Effector CD4-positive, alpha-beta T cell (primary cell): ENCODE measurements around the gene KCNJ2.

ENCODE experiments used
- DNase-seq: peaks from one replicate; pipeline ENCODE4 v3.0.0-alpha.2; 2020

KCNJ2 gene

DNA sequence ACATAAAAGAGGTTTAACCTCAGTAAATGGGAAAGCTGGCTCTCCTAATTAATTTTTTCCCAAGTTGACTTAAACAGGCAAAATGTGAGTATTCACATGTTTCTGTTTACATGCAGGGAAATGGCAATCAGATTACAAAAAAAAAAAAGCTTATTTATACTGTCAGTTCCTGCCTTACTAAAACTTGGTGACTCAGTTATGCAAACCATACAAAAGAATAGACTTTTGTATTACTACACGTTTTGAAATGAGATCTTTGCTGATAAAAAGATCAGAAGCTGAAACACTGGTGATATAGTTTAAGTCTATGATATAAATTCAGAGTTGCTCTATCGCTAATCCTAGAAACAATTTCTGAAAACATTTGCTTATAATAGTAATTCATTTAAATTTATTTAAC is 9.4 kb upstream of the KCNJ2 start:
- DNase-seq = no peak

DNA sequence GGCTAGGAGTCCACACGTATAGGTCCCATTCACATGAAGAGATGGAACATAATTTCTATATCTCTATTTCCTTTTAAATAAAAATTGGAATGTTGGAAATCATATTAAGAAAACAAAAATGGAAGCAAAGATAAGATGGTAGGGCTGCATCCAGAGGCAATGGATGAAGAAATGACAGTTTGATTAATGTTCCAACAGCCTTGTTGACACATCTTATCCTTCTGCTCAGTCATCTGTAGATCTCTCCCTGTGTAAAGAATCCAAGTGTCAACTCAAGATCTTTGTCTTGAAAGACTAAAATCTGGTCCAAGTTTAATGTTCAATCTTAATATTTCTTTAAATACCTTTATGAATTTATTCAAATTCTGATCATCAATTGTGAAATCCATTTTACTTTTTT is 7.8 kb upstream of the KCNJ2 start:
- DNase-seq = no peak

DNA sequence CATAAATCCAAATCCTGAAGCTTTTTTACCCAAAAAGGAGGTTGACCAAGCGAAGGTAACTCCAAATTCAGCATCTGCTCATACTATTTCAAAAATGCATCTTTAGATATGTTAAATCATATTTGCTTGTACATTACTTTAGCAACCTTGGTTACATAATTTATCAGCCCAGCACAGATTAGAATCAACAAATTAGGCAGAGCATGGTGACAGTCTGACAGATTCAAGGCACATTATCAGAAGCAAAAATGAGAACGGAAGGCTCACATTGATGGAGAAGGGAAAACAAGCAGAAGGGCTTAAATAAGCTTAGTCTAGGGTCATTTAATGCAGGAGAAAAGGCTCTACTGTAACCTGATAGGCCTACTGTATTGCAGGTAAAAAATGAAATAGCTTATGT is 3.9 kb upstream of the KCNJ2 start:
- DNase-seq = no peak

DNA sequence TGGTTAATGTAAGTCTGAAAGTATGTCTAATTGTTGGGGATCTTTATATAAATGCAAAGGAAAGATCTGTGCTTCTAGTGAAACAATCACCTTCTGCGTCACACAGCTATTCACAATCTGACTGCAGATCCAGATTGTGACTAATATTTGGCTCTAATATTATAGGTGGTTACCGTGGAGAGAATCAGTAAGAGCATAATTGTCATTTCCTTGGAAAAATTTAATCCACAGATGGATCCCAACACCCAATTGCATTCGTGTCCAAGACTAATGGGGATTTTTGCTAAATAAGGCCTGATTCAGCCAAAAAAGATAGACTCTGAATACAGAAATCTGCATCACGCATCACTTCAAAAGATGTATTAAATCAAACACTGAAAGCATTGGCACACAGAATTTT is 2.7 kb upstream of the KCNJ2 start:
- no peak for DNase-seq

DNA sequence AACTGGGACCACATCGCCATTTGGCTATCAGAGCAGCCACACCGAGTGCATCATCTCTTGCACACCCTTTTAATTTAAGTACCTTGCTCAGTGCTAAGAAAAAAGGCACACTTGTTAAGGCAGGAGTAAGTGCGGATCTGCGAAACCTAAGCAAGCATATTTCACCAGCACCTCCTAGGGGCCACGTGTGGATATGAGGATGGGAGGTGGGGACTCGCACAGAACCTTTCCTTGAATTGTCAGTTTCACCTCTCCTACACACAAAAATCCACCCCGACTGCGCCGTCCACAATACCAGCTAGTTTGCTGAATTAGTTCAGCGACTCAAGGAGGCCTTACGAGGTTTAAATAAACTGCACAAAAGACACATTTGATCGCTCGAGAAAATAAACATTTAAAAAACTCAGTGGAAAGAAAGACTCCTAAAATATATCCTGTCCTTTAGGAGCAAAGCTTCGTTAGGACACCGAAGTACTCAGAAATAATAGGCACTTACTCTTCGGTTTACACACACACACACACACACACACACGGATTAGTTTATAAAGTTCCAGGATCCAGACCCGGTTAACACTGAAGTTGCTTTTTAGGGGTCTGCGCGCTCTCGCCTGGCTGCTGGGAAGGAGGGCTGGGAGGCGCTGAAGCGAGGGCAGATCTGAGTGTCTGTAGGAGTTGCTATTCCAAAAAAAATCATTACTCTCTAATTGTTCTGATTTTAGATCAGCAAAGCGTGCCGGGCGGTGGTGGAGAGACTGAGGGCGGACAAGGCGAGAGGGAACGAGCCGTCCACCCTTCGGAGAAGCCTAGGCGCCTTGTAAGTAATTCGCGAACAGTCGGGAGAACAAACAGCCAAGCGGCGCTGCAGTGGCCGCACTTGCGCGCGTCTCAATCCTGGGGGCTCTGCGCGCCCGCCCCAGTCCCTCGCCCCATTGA is 1.0 kb upstream of the KCNJ2 start:
- DNase-seq = no peak

DNA sequence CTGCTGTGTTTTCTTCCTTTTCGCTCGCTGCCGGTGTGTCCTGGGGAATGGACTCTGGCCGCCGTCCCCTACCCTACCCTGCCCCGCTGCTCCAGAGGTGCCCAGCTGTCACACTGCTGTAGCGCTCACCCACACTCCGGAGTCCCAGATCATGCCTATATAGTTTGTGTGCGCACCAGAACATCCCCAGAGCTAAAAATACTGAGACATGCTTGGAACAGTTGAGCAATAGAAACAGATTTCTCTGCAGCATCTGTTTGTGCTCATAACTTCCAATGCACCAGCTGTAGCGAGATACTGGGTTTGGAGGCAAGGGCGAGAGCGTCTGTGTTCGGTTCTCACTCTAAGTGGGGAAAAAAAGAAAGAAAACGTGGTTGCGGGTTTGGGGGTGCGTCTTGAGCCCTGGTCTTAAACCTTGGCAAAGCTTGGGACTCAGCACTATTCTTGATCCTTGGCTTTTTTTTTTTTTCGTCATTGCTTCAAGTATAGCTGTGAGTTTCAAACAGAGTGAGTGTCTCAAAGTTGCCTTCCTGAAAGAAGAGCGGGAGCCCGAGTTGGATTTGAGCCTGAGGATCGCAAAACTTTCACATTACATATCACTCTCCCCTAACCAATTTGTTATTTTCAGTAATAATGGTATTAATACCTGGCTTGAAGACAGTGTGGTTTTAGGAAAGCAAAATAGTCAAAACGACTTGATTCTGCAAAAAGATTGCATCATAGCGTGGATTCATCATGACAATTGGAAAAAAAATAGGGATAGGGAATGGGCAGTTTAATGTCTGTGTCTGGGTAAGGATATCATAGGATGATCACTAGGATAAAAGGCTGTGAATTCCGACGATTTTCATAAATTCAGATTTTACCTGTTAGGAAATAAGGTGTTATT is 621 bp downstream of the KCNJ2 start:
- DNase-seq = no peak

DNA sequence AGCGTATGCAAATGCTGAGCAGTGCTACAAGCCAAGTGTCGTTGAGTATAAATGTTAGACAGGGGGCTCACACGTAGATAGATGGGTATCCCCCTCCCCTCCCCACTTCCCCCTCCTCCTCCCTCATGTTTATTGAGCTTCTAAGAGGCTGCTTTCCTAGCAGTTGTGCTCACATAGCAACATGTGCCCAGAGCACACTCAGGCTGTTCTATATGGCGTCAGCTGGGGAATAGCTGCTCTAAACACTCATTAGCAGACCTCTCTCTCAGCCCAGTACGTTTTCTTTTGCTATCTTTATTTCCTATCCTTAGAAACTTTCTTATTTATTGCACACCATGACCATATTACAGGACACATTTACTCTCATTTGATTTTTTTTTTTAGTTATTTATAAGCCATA is 1.8 kb downstream of the KCNJ2 start:
- DNase-seq = no peak

DNA sequence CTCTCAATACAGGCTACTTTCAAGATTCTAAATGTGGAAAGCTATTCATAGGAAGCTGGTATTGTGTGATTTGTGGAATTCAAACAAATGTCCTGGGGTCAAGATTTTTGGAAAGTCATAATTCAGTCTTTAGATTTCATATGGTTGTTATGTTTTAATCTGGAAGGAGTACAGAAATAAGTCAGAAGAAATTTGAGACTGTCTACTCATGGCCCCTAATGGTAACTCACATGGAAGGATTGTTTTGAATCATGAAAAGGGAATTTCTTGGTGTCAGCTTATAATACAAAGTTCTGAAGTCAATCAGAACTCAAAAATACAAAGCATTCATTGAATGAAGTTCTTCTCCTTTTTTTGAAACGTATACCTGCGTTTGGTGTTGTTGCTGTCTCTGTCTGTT is 3.1 kb downstream of the KCNJ2 start:
- no peak for DNase-seq

DNA sequence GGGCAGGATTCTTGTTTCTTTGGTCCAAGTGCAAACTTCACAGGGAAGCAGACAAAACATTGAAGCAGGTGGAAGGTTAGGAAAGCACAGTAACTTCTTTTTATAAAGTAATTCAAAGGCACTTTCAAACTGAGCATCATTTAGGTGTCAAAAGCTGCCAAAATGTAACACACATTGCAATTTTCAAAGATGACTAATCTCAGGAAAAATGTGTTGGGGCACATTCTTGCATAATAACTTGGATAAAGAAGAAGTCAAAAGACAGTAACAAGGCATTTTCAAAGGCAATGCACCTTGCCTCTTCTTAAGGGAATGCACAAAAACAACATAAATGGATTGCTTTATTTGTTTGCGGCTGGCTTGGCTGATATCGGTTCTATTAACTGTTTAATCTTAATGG is 3.6 kb downstream of the KCNJ2 start:
- no peak for DNase-seq

DNA sequence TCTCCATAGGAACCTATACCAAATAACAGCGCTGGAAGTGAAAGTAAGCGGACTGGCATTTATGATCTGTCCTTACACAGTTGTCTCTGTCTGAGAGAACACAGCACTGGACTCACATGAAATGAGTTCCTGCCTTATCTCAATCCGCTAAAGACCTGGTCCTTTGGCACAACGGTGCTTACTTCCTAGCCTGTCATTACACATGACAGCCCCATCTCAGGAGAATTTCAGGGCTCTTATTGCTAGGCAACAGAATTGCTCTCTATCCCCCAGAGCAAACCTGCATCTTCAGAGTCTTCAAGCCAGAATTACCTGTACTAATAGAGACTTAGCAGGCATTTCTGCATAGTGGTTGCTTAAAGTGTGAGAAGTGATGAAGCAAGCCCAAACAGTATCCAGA is 4.3 kb downstream of the KCNJ2 start:
- DNase-seq = no peak

DNA sequence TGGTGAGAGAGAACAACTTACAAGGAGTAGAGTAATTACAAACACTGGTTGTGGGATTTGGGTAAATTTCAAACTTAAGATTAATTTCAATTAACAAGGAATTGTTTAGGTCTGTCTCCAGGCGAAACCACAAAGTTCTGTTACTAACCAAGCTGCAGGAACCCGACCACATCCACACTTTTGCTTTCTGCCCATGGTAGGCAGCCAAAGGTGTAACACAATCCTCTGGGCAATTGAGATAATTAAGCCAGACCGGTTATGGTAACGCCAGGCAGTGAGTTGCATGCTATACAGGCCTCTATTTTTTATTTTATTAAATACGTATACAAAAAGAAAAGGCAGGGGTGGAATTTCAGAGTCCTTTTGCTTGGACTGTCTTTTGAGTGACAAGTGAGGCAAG is 12.0 kb downstream of the KCNJ2 start:
- DNase-seq = no peak

DNA sequence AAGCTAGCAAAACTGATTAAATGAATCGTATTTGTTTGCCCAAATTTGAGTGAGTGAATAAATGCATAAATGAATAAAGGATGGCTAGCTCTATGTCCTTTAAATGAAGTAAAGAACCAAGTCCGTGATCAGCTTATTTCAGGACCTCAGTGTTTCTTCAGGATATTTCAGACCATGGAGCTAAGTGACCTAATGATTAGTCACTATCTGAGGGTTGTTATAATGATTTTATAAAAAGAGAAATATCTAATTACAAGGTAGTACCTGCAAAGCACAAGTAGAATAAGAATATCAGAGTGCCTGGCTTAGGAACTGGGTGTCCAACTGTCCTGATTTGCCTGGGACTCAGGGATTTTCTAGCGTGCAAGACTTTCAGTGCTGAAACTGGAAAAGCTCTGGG is 12.5 kb downstream of the KCNJ2 start:
- DNase-seq = no peak

DNA sequence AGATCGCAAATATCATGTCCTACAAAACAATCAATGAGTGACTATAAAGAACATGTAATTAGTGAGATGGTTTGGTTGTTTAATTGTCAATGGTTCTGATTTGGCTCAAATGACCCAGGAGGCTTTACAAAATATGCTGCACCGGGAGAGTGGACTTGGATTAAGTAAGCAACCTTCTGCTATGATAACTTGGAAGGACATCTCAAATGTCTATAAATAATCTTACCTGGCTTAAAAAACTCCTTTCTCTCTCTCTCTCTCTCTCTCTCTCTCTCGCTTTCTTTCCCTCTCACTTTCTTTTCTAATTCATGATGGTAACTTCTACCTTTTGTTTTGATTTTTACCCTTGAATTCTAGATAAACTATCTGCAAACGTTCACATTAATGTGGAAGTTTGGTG is 14.2 kb downstream of the KCNJ2 start:
- DNase-seq = no peak

DNA sequence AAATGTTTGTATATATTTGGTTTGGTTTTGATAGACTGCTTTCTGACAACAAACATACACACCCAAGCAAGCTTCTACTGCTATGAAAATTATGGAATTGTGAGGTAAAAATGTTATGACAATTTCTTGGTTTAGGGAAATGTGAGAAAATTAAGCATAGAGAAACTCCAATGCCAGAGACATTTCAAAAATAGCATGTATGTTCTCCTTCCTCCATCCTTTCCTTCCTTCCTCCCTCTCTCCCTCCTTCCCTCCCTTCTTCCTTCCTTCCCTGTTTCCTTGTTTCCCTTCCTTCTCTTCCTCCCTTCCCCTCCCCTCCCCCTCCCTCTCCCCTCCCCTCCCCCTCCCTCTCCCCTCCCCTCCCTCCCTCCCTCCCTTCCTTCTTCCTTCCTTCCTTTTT is 14.9 kb downstream of the KCNJ2 start:
- no peak for DNase-seq

DNA sequence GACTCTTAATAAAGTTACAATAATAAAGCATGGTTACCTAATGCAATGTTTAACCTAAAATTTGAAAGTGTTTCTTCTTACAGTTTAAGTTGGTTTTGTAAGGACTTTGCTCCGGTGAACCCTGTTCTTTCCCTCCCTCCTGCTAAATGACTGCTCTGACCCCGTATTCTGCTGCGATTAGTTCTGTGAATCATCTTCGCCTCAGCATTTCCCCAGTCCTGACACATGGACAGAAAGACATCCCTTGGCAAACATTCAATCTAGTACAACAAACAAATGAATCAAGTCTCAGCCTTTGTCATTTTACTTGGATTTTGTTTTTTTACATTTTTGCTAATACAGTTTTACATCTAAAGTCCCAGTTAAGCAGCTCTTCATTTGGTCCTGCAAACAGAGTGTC is 15.4 kb downstream of the KCNJ2 start:
- no peak for DNase-seq

DNA sequence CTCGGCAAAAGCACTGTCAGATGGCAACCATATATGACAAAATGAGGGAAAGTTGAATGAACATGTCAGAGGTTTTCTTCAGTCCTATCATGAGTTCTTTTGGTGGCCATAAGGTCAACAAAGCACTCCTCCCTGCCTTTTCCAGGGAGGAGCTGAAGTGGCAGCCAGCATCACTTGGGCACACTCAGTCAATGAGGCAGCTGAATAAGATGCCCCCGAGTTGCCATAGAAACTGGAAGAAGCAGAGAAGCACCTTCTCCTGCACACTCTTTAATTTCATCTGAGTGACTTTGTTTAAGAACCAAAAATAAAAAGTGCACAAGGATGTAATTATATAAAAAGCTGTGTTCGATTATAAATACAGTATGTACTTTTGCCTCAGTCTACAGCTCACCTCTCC is 16.0 kb downstream of the KCNJ2 start:
- DNase-seq = no peak

DNA sequence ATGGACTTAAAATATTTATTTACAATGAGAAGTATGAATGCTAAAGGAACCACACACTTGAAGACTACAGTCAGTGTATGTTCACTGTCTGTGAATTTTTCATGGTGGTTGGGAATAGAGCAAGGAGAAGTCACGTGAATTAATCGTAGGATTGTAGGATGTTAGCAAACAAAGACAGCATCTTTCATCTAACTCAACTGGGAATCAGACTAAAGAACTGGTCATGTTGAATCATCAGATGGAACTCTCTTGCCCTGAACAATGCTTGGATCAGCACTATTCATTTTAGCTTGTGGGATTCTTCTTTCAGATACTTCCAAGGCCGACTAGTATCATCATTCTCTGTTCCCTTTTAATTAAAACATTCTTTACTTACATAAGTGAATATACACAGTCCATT is 18.1 kb downstream of the KCNJ2 start:
- no peak for DNase-seq

DNA sequence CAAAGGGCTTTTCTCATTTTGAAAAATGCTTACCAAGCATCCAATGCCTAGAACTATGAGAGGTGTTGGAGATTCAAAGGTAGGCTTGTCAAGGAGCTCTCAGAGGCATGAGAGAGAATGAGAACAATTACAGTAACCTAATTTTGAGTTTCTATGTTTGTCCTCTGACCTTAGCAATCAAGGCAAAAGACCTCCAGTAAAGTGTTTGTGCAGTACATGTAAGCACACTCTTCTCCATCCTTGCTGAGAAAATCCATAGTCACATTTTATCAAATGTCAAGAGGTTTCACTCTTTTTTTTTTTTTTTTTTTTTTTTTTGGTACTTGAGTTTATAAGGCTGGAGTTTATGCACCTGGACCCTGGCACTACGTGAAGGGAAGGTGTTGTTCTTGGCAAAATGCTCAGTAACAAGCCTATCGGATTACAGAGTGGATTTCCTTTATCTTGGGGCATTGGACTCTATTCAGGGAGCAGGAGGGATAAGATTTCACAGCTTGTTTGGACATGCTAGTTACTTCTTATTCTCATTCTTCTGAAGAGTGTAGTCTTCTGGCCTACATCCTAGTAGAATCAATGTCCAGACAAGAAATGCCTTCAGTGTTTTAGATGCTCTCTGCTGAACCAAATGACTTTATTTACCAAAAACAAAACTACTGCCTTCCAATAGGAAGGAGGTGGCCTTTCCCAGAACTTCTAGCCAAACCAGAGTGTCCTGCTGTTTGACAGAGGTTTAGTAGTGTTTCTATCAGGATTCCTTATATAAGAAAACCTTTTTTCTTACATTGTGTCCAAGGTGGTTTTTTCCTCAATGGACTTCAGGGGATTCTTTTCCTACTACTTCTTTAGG is 21.9 kb downstream of the KCNJ2 start:
- DNase-seq = no peak

DNA sequence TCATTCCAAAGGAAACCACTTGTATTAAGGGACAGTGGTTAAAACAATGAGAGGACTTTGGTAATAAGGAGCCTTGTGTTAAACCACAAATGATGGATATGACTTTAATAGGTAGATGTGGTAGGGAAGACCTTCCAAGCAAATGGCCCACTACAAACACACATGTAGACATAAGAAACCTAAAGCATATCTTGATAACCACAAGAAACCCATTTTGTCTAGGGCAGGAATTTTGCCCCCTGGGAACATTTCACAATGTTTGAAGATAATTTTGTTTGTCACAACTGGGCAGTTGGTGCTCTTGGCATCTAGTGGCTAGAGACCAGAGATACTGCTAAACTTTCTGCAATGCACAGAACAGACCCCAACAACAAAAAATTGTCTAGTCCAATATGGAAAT is 25.8 kb downstream of the KCNJ2 start:
- DNase-seq = no peak

DNA sequence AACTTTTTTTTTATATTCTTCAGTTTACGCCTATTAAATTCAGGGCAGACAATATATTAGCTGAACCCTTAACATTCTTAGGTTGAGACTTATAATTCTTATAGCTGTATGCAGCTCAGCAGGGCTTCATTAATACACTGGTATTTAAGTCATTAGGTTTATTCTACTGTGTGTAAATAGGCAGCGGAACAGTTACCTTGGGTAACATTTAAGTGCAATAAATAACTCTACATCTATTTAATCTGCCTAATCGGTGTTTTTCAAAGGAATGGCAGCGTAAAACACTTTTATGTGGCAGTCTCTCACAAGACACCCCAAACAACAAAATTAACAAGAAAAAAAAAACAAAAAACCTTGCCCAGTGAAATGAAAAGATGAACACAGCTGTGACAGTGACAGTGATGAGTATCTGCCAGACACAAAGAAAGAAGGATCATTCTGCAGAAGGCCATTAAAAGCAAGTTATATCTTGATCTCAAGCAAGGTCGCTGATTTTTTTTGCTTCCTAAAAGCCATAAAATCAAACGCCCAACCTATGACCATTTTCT is 32.6 kb downstream of the KCNJ2 start:
- no peak for DNase-seq

DNA sequence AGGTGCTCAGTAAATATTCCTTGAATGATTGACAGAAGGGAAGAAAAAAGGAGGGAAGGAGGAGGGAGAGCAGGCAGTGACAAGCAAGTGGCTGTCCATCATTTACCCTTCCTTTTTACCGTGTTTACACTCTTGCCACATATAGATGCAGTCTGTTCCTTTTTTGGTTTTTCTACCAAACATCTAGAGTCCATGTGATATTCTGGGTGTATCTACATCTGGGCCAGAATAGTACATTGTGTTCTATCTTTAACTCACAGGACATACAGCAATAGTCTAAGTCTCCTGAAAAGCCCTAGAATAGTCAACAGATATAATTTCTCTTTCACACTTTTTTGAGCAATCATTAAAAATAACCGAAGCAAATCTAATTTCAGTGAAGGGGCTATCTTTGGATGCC is 33.5 kb downstream of the KCNJ2 start:
- DNase-seq = no peak

DNA sequence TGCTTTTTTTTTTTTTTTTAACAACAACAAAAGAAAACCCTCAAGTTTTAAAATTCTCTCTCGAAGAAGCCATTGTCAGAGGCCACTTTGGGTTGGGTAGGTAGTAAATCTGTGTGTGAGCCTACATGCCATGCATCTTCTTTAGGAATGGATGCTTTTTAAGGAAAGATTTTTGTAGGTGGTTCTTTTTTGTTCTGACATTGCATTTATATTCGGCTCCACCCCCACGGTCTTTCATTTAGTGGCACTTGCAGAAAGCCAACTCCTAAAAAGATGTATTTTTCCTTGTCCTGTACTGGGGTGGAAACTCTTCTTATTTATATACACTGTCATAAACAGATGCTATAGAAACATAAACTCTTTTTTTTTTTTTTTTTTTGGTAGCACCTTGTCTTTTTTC is 35.1 kb downstream of the KCNJ2 start:
- DNase-seq = no peak

DNA sequence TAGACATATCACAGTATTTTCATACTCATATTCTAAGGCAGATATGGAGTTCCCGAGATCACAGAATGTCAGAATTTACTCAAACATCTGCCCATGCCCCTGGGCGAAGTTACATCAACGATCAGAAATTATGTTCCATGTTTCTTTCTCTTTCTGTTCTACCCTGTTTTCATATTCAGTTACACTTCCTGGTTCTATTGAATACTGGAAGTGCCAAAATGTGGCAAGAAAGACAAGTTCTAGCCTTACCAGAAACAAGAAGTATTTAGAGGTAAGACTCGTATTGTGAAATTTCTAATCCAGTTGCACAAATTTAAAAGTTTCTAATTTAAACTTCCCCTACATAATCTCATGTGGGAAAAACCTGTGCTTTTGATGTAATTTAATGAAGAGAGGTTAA is 36.1 kb downstream of the KCNJ2 start:
- DNase-seq = no peak
